ENCODE data around the gene UPF3A.

Gene UPF3A

GRCh38 chr13:114264886-114265611 lies 16.4 kb upstream of the UPF3A start:
- no peak for DNase-seq

- DNase-seq: no peak
Measured at GRCh38 chr13:114266241-114266640, 15.2 kb upstream of the UPF3A start.

GRCh38 chr13:114268344-114269280 lies 12.8 kb upstream of the UPF3A start:
- DNase-seq: no peak

- DNase-seq: no peak
Measured at GRCh38 chr13:114269281-114269770, 12.1 kb upstream of the UPF3A start.

DNA sequence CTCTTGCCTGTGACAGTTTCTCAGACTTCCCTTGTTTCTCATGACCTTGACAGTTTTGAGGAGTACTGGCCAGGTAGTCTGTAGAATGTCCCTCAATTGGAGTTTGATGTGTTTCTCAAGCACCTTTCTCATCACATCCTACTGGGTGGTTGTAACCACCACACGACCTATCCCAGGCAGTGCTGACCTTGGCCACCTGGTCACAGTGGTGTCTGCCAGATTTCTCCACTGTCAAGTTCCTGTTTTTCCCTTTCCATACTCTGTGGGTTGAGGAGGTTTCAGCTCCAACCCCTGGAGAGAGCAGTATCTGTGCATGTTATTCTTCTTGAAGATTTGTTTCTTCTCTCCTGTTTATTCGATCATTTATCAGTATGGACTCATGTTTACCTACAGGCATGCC lies 8.4 kb upstream of the UPF3A start:
- no peak for DNase-seq

DNA sequence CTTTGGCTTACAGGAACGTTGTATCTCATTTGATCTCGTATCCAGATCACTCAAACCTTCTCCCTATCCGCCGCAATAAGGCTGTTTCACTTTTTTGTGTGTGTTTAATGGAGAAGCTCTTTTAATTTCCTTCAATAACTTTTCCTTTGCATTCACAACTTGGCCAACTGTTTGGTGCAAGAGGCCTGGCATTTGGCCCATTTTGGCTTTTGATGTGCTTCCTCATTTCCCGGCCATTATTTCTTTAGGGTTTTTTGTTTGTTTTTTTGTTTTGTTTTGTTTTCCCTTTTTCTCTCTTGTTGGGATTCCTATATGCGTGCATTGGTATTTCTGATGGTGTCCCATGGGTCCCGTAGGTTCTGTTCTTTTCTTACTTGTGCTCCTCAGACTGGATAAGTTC lies 6.1 kb upstream of the UPF3A start:
- DNase-seq: no peak

DNA sequence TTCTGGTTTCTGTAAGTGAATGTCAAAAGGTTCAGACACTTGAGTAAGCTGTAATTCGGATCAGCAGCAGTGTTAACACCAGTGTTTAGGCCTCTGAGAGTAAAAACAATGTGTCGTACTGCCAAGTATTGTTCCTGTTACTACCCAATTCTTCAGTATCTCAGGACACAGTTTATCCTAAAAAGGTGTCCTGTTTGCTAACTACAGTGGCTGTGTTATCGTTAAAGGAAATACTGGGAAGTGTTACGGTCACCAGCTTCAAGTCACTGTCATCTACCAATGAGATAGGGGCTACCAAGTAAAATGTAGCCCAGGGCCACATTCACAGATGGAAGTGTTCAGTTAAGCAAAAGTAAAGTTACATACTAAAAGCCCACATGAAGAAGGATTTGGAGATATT lies 2.3 kb upstream of the UPF3A start:
- DNase-seq: no peak

GRCh38 chr13:114279758-114280355 lies 1.5 kb upstream of the UPF3A start:
- no peak for DNase-seq

GRCh38 chr13:114282041-114282670 lies 755 bp downstream of the UPF3A start:
- DNase-seq: peak; percentile 54 to 68

DNA sequence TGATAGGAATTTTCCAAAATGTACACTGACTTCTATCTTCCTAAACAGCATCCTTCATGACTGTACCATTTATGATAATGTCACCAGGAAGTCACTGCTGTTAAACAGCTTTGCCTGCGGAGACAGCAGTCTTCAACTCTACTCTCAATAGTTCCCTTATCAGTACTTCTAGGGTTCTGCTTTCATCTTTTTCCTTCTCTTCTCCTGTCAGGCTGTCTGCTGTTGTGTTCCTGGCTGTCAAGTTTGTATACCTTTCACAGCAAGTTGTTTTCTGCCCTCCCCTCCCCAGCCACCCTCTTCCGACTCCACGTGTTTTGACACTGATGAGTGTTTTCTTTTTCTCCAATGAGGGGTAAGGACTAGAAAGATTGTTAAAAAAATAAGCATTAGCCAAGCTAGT lies 2.2 kb downstream of the UPF3A start:
- no peak for DNase-seq

GRCh38 chr13:114284680-114285079 lies 3.3 kb downstream of the UPF3A start:
- no peak for DNase-seq

- no peak for DNase-seq
Measured at GRCh38 chr13:114285166-114285808, 3.9 kb downstream of the UPF3A start.

DNA sequence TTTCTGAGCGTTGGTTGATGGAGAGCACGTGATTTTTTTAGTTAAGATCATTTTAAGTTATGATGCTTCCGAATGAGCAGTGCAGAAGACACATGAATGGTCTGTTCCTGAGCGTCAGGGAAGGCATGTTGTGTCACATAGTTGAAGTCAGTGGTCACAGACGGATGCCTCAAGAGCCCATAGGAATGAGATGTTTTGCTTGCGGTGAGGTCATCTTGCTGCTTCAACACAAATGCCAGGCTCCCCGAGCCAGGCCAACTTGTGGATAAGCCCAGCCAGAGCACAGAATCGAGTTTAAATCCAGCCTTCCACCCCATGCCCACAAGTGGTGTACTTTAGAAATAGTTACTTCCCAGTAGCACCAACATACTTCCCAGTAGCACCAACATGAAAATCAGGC lies 5.4 kb downstream of the UPF3A start:
- no peak for DNase-seq

GRCh38 chr13:114288157-114288591 lies 6.8 kb downstream of the UPF3A start:
- DNase-seq: no peak

DNA sequence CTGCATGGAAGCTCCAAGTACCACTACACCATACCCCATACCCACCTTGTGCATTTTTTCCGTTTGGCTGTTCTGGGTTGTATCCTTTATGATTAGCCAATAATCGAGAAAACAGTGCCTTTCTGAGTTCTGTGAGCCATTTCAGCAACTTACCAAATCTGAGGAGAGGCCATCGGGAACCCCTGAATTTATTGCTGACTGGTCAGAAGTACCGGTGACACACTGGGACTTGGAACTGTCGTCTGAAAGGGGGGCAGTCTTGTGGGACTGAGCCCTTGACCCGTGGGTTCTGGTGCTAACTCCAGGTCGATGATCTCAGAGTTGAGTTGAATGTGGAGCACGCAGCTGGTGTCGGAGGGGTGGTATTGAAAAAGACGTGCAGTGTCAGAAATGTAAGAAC lies 15.0 kb downstream of the UPF3A start:
- DNase-seq: no peak

DNA sequence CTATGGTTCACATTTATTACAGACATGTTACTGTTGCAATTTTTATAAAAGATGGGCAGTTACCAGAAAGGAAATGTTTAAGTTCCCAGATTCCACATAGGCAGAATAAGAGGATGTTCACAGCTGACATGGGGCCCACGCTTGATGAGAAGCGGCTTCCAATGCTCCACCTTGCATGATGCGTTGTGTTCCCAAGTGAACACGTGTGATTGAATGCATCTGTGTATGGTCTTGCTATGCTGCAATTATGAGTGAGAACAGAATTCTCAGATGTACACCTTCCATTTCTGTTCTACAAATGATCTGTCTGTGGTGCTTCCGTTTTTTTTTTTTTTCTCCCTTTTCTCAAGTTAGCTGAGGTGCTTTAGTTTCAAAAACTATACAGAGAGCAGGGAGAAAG lies 15.5 kb downstream of the UPF3A start:
- no peak for DNase-seq

- DNase-seq: no peak
Measured at GRCh38 chr13:114298866-114299265, 17.5 kb downstream of the UPF3A start.

DNA sequence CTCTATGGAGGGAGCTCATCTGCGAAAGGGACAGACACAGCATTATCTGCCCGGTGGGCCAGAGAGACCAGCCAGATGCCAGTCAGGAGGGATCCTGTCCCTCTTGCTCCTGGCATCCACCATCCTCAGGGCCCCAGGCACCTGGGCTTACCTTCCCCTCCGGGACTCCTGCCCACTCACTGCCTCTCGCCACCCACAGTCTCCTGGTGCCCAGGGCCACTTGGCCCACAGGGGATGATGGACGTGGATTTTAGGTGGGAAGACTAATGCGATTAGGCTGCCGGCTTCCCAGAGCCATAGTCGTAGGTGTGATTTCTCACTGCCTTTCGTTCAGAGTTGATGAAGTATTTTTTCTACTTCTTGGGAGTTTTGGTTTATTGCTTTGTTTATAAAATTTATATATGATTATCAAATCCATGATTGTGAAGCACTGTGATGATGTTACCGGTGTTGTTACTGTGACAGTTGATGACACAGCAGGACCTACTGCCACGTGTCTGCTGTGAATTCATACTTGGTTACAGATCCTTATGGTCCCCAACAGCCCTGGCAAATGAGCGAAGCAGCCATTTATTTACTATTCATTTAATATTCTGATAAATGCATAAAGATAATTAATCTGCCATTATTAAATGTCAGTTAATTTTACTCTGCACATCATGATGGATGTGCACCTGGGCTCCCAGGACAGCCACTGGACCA lies 18.4 kb downstream of the UPF3A start:
- no peak for DNase-seq

GRCh38 chr13:114303700-114304327 lies 22.4 kb downstream of the UPF3A start:
- no peak for DNase-seq

- no peak for DNase-seq
Measured at GRCh38 chr13:114304346-114305034, 23.1 kb downstream of the UPF3A start.

- no peak for DNase-seq
Measured at GRCh38 chr13:114309086-114309485, 27.7 kb downstream of the UPF3A start.
